ENCODE measurements around the gene SPOUT1.
"Not testable (repeated sequence)": the region's sequence is repeated elsewhere in the genome, so short reads cannot be mapped to it uniquely, and the experiment has no call there.

SPOUT1 gene

GRCh38 chr9:128852646-128853045 is 23.1 kb upstream of the SPOUT1 start:
- H3K27ac ChIP-seq (ENCODE audit: low read depth, low read length); H3K36me3 ChIP-seq (ENCODE audit: control insufficient read depth, insufficient read depth, low read length); H3K4me1 ChIP-seq (ENCODE audit: control insufficient read depth, insufficient read depth, low read length); H3K27me3 ChIP-seq (ENCODE audit: control insufficient read depth, insufficient read depth, low read length); H3K4me3 ChIP-seq (ENCODE audit: low read depth, low read length); H3K9me3 ChIP-seq (ENCODE audit: control insufficient read depth, insufficient read depth, low read length); H3K9ac ChIP-seq (ENCODE audit: low read depth, low read length): not testable (repeated sequence)

- H3K36me3 ChIP-seq (ENCODE audit: control insufficient read depth, insufficient read depth, low read length); H3K27ac ChIP-seq (ENCODE audit: low read depth, low read length); H3K4me1 ChIP-seq (ENCODE audit: control insufficient read depth, insufficient read depth, low read length); H3K9ac ChIP-seq (ENCODE audit: low read depth, low read length); H3K9me3 ChIP-seq (ENCODE audit: control insufficient read depth, insufficient read depth, low read length); H3K4me3 ChIP-seq (ENCODE audit: low read depth, low read length); H3K27me3 ChIP-seq (ENCODE audit: control insufficient read depth, insufficient read depth, low read length): not testable (repeated sequence)
Measured at GRCh38 chr9:128851779-128852600, 22.4 kb upstream of the SPOUT1 start.

- not testable (repeated sequence) for H3K9me3 ChIP-seq (ENCODE audit: control insufficient read depth, insufficient read depth, low read length); H3K4me3 ChIP-seq (ENCODE audit: low read depth, low read length); H3K27me3 ChIP-seq (ENCODE audit: control insufficient read depth, insufficient read depth, low read length); H3K9ac ChIP-seq (ENCODE audit: low read depth, low read length); H3K27ac ChIP-seq (ENCODE audit: low read depth, low read length); H3K36me3 ChIP-seq (ENCODE audit: control insufficient read depth, insufficient read depth, low read length); H3K4me1 ChIP-seq (ENCODE audit: control insufficient read depth, insufficient read depth, low read length)
Measured at GRCh38 chr9:128851024-128851423, 21.4 kb upstream of the SPOUT1 start.

- no peaks in the 10 kb centered on the region for H3K36me3 ChIP-seq (ENCODE audit: control insufficient read depth, insufficient read depth, low read length)
- 0 out of 2 replicates have a peak, but pooled peaks cover 5% of the 10 kb centered on the region for H3K9me3 ChIP-seq (ENCODE audit: control insufficient read depth, insufficient read depth, low read length)
- H3K4me3 ChIP-seq (ENCODE audit: low read depth, low read length), result no peak overlapping the region
- no peaks in the 10 kb centered on the region for H3K27me3 ChIP-seq (ENCODE audit: control insufficient read depth, insufficient read depth, low read length)
- H3K4me1 ChIP-seq (ENCODE audit: control insufficient read depth, insufficient read depth, low read length), result no peaks in the 10 kb centered on the region
- H3K27ac ChIP-seq (ENCODE audit: low read depth, low read length), result no peak overlapping the region
- H3K9ac ChIP-seq (ENCODE audit: low read depth, low read length), result no peak overlapping the region
Measured at GRCh38 chr9:128847803-128848202, 18.2 kb upstream of the SPOUT1 start.

GRCh38 chr9:128846680-128847030 is 17.1 kb upstream of the SPOUT1 start:
- Histone ChIP-seq H3K9ac (ENCODE audit: low read depth, low read length) (no peak overlapping the region), H3K9me3 (ENCODE audit: control insufficient read depth, insufficient read depth, low read length) (0 out of 2 replicates have a peak, but pooled peaks cover 5% of the 10 kb centered on the region), H3K4me1 (ENCODE audit: control insufficient read depth, insufficient read depth, low read length) (no peaks in the 10 kb centered on the region), H3K4me3 (ENCODE audit: low read depth, low read length) (no peak overlapping the region), H3K27ac (ENCODE audit: low read depth, low read length) (no peak overlapping the region), H3K36me3 (ENCODE audit: control insufficient read depth, insufficient read depth, low read length) (peaks cover 8% of the 10 kb centered on the region; the same call in 1 of the 2 replicates), H3K27me3 (ENCODE audit: control insufficient read depth, insufficient read depth, low read length) (no peaks in the 10 kb centered on the region)

GRCh38 chr9:128845186-128845931 is 15.8 kb upstream of the SPOUT1 start:
- no peak overlapping the region for H3K9ac ChIP-seq (ENCODE audit: low read depth, low read length)

GRCh38 chr9:128843171-128843570 is 13.6 kb upstream of the SPOUT1 start:
- not testable (repeated sequence) for H3K27me3 ChIP-seq (ENCODE audit: control insufficient read depth, insufficient read depth, low read length); H3K4me1 ChIP-seq (ENCODE audit: control insufficient read depth, insufficient read depth, low read length); H3K4me3 ChIP-seq (ENCODE audit: low read depth, low read length); H3K9ac ChIP-seq (ENCODE audit: low read depth, low read length); H3K27ac ChIP-seq (ENCODE audit: low read depth, low read length); H3K9me3 ChIP-seq (ENCODE audit: control insufficient read depth, insufficient read depth, low read length)
- H3K36me3 ChIP-seq (ENCODE audit: control insufficient read depth, insufficient read depth, low read length), result peaks cover 12% of the 10 kb centered on the region

More at GRCh38 chr9:128845186-128845931, 15.8 kb upstream of the SPOUT1 start:
- H3K4me3 ChIP-seq (ENCODE audit: low read depth, low read length), result no peak overlapping the region
- no peak overlapping the region for H3K27ac ChIP-seq (ENCODE audit: low read depth, low read length)
- no peaks in the 10 kb centered on the region for H3K4me1 ChIP-seq (ENCODE audit: control insufficient read depth, insufficient read depth, low read length)
- peaks cover 8% of the 10 kb centered on the region; the same call in 1 of the 2 replicates for H3K36me3 ChIP-seq (ENCODE audit: control insufficient read depth, insufficient read depth, low read length)
- no peaks in the 10 kb centered on the region for H3K9me3 ChIP-seq (ENCODE audit: control insufficient read depth, insufficient read depth, low read length)
- no peaks in the 10 kb centered on the region for H3K27me3 ChIP-seq (ENCODE audit: control insufficient read depth, insufficient read depth, low read length)

- H3K36me3 ChIP-seq (ENCODE audit: control insufficient read depth, insufficient read depth, low read length), result peaks cover 18% of the 10 kb centered on the region
- H3K4me1 ChIP-seq (ENCODE audit: control insufficient read depth, insufficient read depth, low read length), result no peaks in the 10 kb centered on the region
- no peak overlapping the region for H3K27ac ChIP-seq (ENCODE audit: low read depth, low read length)
- H3K9me3 ChIP-seq (ENCODE audit: control insufficient read depth, insufficient read depth, low read length), result no peaks in the 10 kb centered on the region
- H3K27me3 ChIP-seq (ENCODE audit: control insufficient read depth, insufficient read depth, low read length), result no peaks in the 10 kb centered on the region
- no peak overlapping the region for H3K9ac ChIP-seq (ENCODE audit: low read depth, low read length)
- no peak overlapping the region for H3K4me3 ChIP-seq (ENCODE audit: low read depth, low read length)
Measured at GRCh38 chr9:128841694-128842492, 12.3 kb upstream of the SPOUT1 start.

- Histone ChIP-seq H3K9ac (ENCODE audit: low read depth, low read length) (no peak overlapping the region), H3K9me3 (ENCODE audit: control insufficient read depth, insufficient read depth, low read length) (no peaks in the 10 kb centered on the region), H3K27ac (ENCODE audit: low read depth, low read length) (no peak overlapping the region), H3K4me3 (ENCODE audit: low read depth, low read length) (no peak overlapping the region), H3K27me3 (ENCODE audit: control insufficient read depth, insufficient read depth, low read length) (no peaks in the 10 kb centered on the region), H3K36me3 (ENCODE audit: control insufficient read depth, insufficient read depth, low read length) (peaks cover 25% of the 10 kb centered on the region), H3K4me1 (ENCODE audit: control insufficient read depth, insufficient read depth, low read length) (no peaks in the 10 kb centered on the region)
Measured at GRCh38 chr9:128840524-128840923, 10.9 kb upstream of the SPOUT1 start.

GRCh38 chr9:128838338-128838737 is 8.7 kb upstream of the SPOUT1 start:
- Histone ChIP-seq H3K4me1 (ENCODE audit: control insufficient read depth, insufficient read depth, low read length) (no peaks in the 10 kb centered on the region), H3K4me3 (ENCODE audit: low read depth, low read length) (no peak overlapping the region), H3K27ac (ENCODE audit: low read depth, low read length) (no peak overlapping the region), H3K36me3 (ENCODE audit: control insufficient read depth, insufficient read depth, low read length) (peaks cover 36% of the 10 kb centered on the region), H3K9ac (ENCODE audit: low read depth, low read length) (no peak overlapping the region; the same call in 1 of the 2 replicates), H3K9me3 (ENCODE audit: control insufficient read depth, insufficient read depth, low read length) (no peaks in the 10 kb centered on the region), H3K27me3 (ENCODE audit: control insufficient read depth, insufficient read depth, low read length) (no peaks in the 10 kb centered on the region)
